ENCODE results near the gene CNTNAP2. TPM values are rescaled to one million over a fixed set of nuclear protein-coding genes. Genes with fewer than 3 reads are reported as not detected.

The CNTNAP2 gene
- total and polyA plus RNA-seq, 4 donors = not detected

DNA sequence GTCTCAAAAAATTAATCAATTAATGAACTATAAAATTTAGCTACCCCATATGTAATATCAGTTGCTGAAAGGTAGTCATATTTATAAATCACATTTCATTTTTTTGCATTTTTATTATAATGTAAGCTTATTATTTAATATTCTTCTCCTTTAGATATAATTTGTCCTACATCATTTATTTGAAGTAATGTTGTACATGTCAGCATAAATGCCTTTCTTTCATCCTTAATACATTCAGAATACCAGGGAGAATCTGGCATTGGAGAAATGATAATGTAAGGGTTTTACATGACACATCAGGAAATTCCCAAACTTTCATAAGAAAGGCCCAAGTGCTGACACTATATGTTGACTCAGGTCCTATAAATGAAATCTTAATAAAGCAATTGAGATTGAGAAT lies 742.1 kb downstream of the CNTNAP2 start:
- no peaks in the 10 kb centered on the region for H3K9me3 ChIP-seq (ENCODE audit: control insufficient read depth, low read length)
- no peaks in the 10 kb centered on the region for H3K36me3 ChIP-seq (ENCODE audit: control insufficient read depth in 1 of 2, insufficient read depth in 2 of 2, low read length in 1 of 2)
- no peaks in the 10 kb centered on the region for H3K4me1 ChIP-seq (ENCODE audit: control insufficient read depth in 1 of 2, insufficient read depth in 2 of 2, low read length in 2 of 2)
- DNase-seq (no peak), ATAC-seq (ENCODE audit: low FRiP score) (no peak)
- intact Hi-C loops (cut with DNase I) = no loop called here
- H3K4me3 ChIP-seq (ENCODE audit: low read length in 2 of 2) = no peak overlapping the region
- no peaks in the 10 kb centered on the region for H3K27me3 ChIP-seq (ENCODE audit: control insufficient read depth in 1 of 2, insufficient read depth in 2 of 2, low read length in 1 of 2)
- no peak overlapping the region for H3K27ac ChIP-seq (ENCODE audit: low read depth in 1 of 2, low read length in 2 of 2)

DNA sequence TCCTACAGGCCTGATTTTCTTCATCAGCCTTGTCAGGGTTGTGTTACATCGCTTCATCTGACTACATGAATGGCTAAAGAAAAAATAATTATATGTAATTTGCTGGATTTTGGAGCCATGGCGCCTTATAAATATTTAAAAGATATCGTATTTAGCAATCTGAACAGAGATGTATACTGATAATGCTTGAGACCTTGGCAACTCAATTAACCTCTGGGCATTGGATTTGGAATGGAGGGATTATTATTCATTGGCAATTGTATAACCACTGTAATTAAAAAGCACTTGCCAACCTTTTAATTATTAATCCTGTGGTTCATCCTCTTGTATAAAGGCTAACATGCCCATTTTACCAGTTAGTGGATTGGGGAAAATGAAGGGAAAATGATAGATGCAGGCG lies 745.1 kb downstream of the CNTNAP2 start:
- no peaks in the 10 kb centered on the region for H3K9me3 ChIP-seq (ENCODE audit: control insufficient read depth, low read length)
- intact Hi-C loops (cut with DNase I) = no loop called here
- DNase-seq (no peak), ATAC-seq (ENCODE audit: low FRiP score) (no peak)
- no peaks in the 10 kb centered on the region for H3K27me3 ChIP-seq (ENCODE audit: control insufficient read depth in 1 of 2, insufficient read depth in 2 of 2, low read length in 1 of 2)
- H3K27ac ChIP-seq (ENCODE audit: low read depth in 1 of 2, low read length in 2 of 2) = no peak overlapping the region
- H3K36me3 ChIP-seq (ENCODE audit: control insufficient read depth in 1 of 2, insufficient read depth in 2 of 2, low read length in 1 of 2) = no peaks in the 10 kb centered on the region
- no peaks in the 10 kb centered on the region for H3K4me1 ChIP-seq (ENCODE audit: control insufficient read depth in 1 of 2, insufficient read depth in 2 of 2, low read length in 2 of 2)
- 93% methylated on average over 4 of the region's 4 CpGs for WGBS, 2 donors
- no peak overlapping the region for H3K4me3 ChIP-seq (ENCODE audit: low read length in 2 of 2)

DNA sequence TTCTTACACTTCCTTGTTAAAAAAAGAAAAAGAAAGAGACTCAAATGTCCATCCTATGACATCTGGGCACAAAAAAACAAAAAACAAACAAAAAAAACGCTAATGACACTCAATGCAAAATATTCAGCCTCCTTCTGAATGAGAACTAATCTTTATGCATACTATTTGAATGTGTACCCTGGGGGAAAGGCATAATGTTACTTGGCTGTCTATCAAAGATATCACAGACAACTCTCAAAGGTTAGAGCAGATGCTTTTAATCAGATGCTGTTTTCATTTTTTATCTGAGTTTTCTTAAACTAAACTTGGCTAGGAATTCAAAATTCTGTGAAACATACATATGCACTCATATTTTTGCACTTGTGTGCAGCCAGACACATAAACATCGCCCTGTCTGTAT lies 745.8 kb downstream of the CNTNAP2 start:
- Histone ChIP-seq H3K4me3 (ENCODE audit: low read length in 2 of 2) (no peak overlapping the region), H3K27me3 (ENCODE audit: control insufficient read depth in 1 of 2, insufficient read depth in 2 of 2, low read length in 1 of 2) (peaks cover 0 to 1% of the 10 kb centered on the region in 2 donors), H3K9me3 (ENCODE audit: control insufficient read depth, low read length) (no peaks in the 10 kb centered on the region), H3K36me3 (ENCODE audit: control insufficient read depth in 1 of 2, insufficient read depth in 2 of 2, low read length in 1 of 2) (no peaks in the 10 kb centered on the region), H3K4me1 (ENCODE audit: control insufficient read depth in 1 of 2, insufficient read depth in 2 of 2, low read length in 2 of 2) (no peaks in the 10 kb centered on the region), H3K27ac (ENCODE audit: low read depth in 1 of 2, low read length in 2 of 2) (no peak overlapping the region)
- no peak for DNase-seq
- no peak for ATAC-seq (ENCODE audit: low FRiP score)
- intact Hi-C loops (cut with DNase I) = no loop called here
- WGBS, 2 donors = 27 to 39% methylated on average over 2 of the region's 2 CpGs

DNA sequence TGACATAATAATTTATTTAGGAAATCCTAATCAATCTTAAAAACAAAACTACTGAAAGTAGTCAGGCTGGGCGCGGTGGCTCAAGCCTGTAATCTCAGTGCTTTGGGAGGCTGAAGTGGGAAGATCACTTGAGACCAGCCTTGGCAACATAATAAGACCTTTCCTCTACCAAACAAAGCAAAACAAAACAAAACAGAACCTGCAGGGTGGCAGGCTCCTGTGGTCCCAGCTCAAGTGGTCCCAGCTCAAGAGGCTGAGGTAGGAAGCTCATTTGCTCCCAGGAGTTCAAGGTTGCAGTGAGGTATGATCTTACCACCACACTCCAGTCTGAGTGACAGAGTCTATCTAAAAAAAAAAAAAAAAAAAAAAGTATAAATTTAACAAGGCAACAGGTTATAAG lies 748.0 kb downstream of the CNTNAP2 start:
- no peak for DNase-seq
- intact Hi-C loops (cut with DNase I) = no loop called here
- Histone ChIP-seq H3K36me3 (ENCODE audit: control insufficient read depth in 1 of 2, insufficient read depth in 2 of 2, low read length in 1 of 2) (no peaks in the 10 kb centered on the region), H3K27ac (ENCODE audit: low read depth in 1 of 2, low read length in 2 of 2) (no peak overlapping the region), H3K4me1 (ENCODE audit: control insufficient read depth in 1 of 2, insufficient read depth in 2 of 2, low read length in 2 of 2) (no peaks in the 10 kb centered on the region), H3K4me3 (ENCODE audit: low read length in 2 of 2) (no peak overlapping the region), H3K9me3 (ENCODE audit: control insufficient read depth, low read length) (no peaks in the 10 kb centered on the region), H3K27me3 (ENCODE audit: control insufficient read depth in 1 of 2, insufficient read depth in 2 of 2, low read length in 1 of 2) (peaks cover 0 to 1% of the 10 kb centered on the region in 2 donors)
- 77 to 89% methylated on average over 2 of the region's 2 CpGs for WGBS, 2 donors
- ATAC-seq (ENCODE audit: low FRiP score) = no peak

DNA sequence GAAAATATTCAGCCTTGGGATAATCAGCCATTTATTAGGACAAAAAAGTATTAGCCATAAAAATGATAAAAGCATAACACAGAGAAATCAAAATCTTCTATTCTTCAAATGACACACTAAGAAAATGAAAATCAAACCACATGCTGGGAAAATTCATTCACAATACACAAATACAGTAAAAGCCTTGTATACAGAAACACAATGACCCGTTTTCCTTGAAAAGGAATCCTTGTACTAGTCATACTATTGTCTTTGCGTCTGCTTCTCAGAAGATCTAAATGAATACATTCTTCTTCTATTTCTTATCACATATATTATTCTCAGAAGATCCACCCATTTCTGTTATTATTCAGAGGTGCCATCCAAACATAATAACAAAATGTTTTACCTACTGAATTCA lies 749.1 kb downstream of the CNTNAP2 start:
- WGBS, 2 donors = 69 to 77% methylated on average over 2 of the region's 2 CpGs
- H3K9me3 ChIP-seq (ENCODE audit: control insufficient read depth, low read length) = no peaks in the 10 kb centered on the region
- ATAC-seq (ENCODE audit: low FRiP score) (no peak), DNase-seq (no peak)
- no peak overlapping the region for H3K4me3 ChIP-seq (ENCODE audit: low read length in 2 of 2)
- H3K4me1 ChIP-seq (ENCODE audit: control insufficient read depth in 1 of 2, insufficient read depth in 2 of 2, low read length in 2 of 2) = no peaks in the 10 kb centered on the region
- H3K27me3 ChIP-seq (ENCODE audit: control insufficient read depth in 1 of 2, insufficient read depth in 2 of 2, low read length in 1 of 2) = peaks cover 0 to 1% of the 10 kb centered on the region in 2 donors
- H3K36me3 ChIP-seq (ENCODE audit: control insufficient read depth in 1 of 2, insufficient read depth in 2 of 2, low read length in 1 of 2) = no peaks in the 10 kb centered on the region
- H3K27ac ChIP-seq (ENCODE audit: low read depth in 1 of 2, low read length in 2 of 2) = no peak overlapping the region
- intact Hi-C loops (cut with DNase I) = no loop called here

DNA sequence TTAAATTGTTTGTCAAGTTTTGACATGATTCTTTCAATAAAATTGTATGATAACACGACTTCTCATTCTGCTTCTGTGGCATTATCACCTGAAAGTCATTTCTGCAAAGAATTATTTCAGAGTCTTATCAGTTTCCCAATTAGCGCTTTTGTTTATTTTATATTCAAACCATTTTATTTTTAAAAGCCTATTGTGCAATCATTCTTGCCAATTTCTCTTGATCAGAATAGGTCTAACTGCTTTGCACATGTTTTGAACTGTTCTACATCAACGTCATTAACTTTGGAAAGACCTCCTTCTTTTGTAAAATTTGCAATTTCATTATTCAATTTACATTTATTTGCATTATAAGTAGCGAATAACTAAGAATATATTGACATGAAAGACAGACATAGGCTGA lies 758.1 kb downstream of the CNTNAP2 start:
- no peak for DNase-seq
- Histone ChIP-seq H3K36me3 (ENCODE audit: control insufficient read depth in 1 of 2, insufficient read depth in 2 of 2, low read length in 1 of 2) (no peaks in the 10 kb centered on the region), H3K4me3 (ENCODE audit: low read length in 2 of 2) (no peak overlapping the region), H3K9me3 (ENCODE audit: control insufficient read depth, low read length) (no peaks in the 10 kb centered on the region), H3K27ac (ENCODE audit: low read depth in 1 of 2, low read length in 2 of 2) (no peak overlapping the region), H3K4me1 (ENCODE audit: control insufficient read depth in 1 of 2, insufficient read depth in 2 of 2, low read length in 2 of 2) (no peaks in the 10 kb centered on the region), H3K27me3 (ENCODE audit: control insufficient read depth in 1 of 2, insufficient read depth in 2 of 2, low read length in 1 of 2) (no peaks in the 10 kb centered on the region)
- ATAC-seq (ENCODE audit: low FRiP score) = no peak
- intact Hi-C loops (cut with DNase I) = no loop called here
- 88 to 91% methylated on average over 4 of the region's 4 CpGs for WGBS, 2 donors

DNA sequence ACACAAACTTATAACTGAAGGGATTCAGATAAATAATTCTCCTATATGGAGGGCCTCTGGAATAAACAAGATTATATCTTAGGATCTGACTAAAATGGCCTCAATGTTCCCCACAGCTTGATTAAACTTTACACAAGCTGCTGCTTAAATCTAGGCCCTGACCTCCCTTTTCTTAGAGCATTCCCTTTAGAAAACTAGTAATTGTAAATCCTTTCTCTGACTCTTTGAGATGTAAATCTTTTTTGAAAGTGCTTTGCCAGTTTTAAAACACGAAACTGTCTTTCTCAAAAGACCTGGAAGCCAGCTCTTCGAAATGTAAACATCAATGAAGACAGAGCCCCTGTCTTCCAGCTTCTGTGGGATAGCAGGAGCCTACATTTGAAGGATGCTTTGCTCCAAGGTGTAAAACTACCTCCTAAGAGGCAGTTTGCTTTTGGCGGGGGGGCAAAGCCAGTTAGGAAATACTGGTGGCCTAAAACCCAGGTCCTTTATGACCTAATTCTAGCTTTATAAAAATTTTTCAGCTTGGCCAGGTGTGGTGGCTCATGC lies 758.7 kb downstream of the CNTNAP2 start:
- no peaks in the 10 kb centered on the region for H3K36me3 ChIP-seq (ENCODE audit: control insufficient read depth in 1 of 2, insufficient read depth in 2 of 2, low read length in 1 of 2)
- H3K27ac ChIP-seq (ENCODE audit: low read depth in 1 of 2, low read length in 2 of 2) = no peak overlapping the region
- H3K27me3 ChIP-seq (ENCODE audit: control insufficient read depth in 1 of 2, insufficient read depth in 2 of 2, low read length in 1 of 2) = no peaks in the 10 kb centered on the region
- ATAC-seq (ENCODE audit: low FRiP score) (no peak), DNase-seq (no peak)
- intact Hi-C loops (cut with DNase I) = no loop called here
- no peak overlapping the region for H3K4me3 ChIP-seq (ENCODE audit: low read length in 2 of 2)
- no peaks in the 10 kb centered on the region for H3K9me3 ChIP-seq (ENCODE audit: control insufficient read depth, low read length)
- WGBS, 2 donors = 90 to 92% methylated on average over 3 of the region's 3 CpGs
- no peaks in the 10 kb centered on the region for H3K4me1 ChIP-seq (ENCODE audit: control insufficient read depth in 1 of 2, insufficient read depth in 2 of 2, low read length in 2 of 2)

DNA sequence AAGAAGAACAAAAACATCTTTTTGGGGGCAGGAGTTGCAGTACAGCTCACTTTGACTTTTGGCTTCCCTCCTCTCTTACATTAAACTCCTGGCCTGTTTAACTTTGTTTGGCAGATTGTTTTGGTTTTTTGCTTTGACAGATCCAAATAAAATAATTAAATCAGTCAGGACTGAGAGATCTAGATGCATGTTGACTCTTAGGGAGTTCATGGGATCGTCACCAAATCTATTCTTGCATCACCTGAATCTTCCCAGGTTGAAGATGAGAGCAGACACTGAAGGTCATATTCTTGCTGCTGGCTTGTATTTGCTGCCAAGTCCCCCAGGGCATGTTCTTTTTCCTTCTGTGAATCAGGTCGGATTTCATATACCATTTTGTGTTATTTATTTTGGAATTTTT lies 759.4 kb downstream of the CNTNAP2 start:
- no peaks in the 10 kb centered on the region for H3K36me3 ChIP-seq (ENCODE audit: control insufficient read depth in 1 of 2, insufficient read depth in 2 of 2, low read length in 1 of 2)
- ATAC-seq (ENCODE audit: low FRiP score) (no peak), DNase-seq (no peak)
- H3K4me1 ChIP-seq (ENCODE audit: control insufficient read depth in 1 of 2, insufficient read depth in 2 of 2, low read length in 2 of 2) = no peaks in the 10 kb centered on the region
- WGBS, 2 donors = 3 to 6% methylated on average over 2 of the region's 2 CpGs
- H3K27me3 ChIP-seq (ENCODE audit: control insufficient read depth in 1 of 2, insufficient read depth in 2 of 2, low read length in 1 of 2) = no peaks in the 10 kb centered on the region
- intact Hi-C loops (cut with DNase I) = no loop called here
- no peak overlapping the region for H3K4me3 ChIP-seq (ENCODE audit: low read length in 2 of 2)
- H3K27ac ChIP-seq (ENCODE audit: low read depth in 1 of 2, low read length in 2 of 2) = no peak overlapping the region
- H3K9me3 ChIP-seq (ENCODE audit: control insufficient read depth, low read length) = no peaks in the 10 kb centered on the region

DNA sequence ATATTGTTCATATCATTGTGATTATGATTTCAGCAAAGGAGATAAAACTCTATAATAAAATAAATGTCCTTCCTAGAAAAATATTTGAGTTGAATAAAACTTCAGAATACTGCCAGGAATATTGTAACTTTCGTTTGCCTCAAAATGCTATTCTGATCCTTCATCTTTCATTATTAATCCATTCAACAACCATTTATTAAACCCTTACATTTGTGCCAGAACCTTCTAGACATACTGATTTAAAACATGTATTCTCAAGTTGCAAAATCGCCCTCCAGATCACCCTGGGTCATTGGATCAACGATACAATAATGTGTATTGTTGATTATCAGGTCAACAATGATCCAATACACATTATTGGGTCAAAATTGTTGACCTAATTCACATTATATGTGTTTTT lies 759.8 kb downstream of the CNTNAP2 start:
- H3K4me1 ChIP-seq (ENCODE audit: control insufficient read depth in 1 of 2, insufficient read depth in 2 of 2, low read length in 2 of 2) = no peaks in the 10 kb centered on the region
- no peaks in the 10 kb centered on the region for H3K36me3 ChIP-seq (ENCODE audit: control insufficient read depth in 1 of 2, insufficient read depth in 2 of 2, low read length in 1 of 2)
- intact Hi-C loops (cut with DNase I) = no loop called here
- H3K9me3 ChIP-seq (ENCODE audit: control insufficient read depth, low read length) = no peaks in the 10 kb centered on the region
- no peak for ATAC-seq (ENCODE audit: low FRiP score)
- DNase-seq = no peak
- no peaks in the 10 kb centered on the region for H3K27me3 ChIP-seq (ENCODE audit: control insufficient read depth in 1 of 2, insufficient read depth in 2 of 2, low read length in 1 of 2)
- H3K4me3 ChIP-seq (ENCODE audit: low read length in 2 of 2) = no peak overlapping the region
- no peak overlapping the region for H3K27ac ChIP-seq (ENCODE audit: low read depth in 1 of 2, low read length in 2 of 2)
- WGBS, 2 donors = 5% methylated on average over 3 of the region's 3 CpGs

Data from aorta (tissue), 5 donors.